GM19351 (cell line): ENCODE results near the gene BTBD19.

Experiments used
- ATAC-seq: cut with Tn5 transposase; IDR thresholded peaks from one replicate; pipeline ENCODE4 v1.9.1; 2021; ENCODE audit warnings: mild to moderate bottlenecking, moderate library complexity; ENCODE audit not compliant: unreplicated experiment

BTBD19 gene

DNA sequence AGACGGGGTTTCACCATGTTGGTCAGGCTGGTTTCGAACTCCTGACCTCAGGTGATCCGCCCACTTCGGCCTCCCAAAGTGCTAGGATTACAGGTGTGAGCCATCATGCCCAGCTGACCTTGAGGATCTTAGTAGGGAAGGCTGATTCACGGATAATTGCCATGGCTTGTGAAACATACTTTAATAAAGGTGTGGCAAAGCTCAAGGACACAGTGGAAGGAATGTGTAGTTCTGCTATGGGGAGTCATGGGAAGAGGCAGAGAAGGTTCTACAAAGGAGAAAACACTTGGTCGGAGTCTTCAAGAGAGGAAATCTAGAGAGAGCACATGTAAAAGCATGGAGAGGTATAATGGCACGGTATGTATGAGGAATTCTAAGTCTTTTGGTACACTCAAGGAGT lies 47.4 kb downstream of the BTBD19 start:
- no peak for ATAC-seq

DNA sequence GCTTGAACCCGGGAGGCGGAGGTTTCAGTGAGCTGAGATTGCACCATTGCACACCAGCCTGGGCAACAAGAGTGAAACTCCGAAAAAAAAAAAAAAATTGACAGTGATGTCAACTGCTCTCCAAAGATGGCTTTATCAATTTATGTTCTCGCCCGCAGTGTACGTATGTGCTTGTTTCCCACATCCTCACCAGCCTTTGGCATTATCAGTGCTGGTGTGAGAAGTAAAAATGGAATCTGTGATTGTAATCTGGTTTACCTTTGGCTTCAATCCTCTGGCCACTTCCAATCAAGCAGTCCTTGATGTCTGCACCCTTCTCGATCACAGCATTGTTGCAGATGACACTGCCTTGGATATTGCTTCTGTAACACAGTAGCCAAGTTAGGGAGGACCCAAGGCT lies 49.1 kb downstream of the BTBD19 start:
- no peak for ATAC-seq

DNA sequence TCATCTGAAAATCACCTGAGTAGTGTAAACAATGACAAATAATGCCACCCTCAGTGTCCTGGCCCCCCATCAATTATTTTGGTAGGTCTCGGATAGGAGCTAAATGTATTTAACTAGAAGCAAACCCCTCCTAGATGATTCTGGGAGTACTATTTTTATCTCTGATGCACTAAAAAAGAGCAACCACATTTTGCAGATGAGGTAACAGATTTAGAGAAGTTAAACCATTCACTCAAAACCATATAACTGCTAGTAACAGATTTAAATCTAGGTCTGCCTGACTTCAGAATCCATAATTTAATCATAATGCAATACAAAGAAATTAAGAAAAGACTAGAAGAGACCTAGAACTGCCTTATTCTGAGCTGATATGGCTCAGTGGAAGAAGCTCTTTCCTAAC lies 52.0 kb downstream of the BTBD19 start:
- no peak for ATAC-seq

GRCh38 chr1:44860891-44861425 lies 52.6 kb downstream of the BTBD19 start:
- no peak for ATAC-seq

GRCh38 chr1:44862829-44863401 lies 54.6 kb downstream of the BTBD19 start:
- ATAC-seq = no peak
